MM.1S (cell line): Measurements from ENCODE around the gene CCDC167.

ENCODE experiments used
- CTCF ChIP-seq: fragments of 300-600 bp; sonication (generic); IDR thresholded peaks from 2 replicates; pipeline ENCODE4 v1.5.1; 2016; ENCODE audit warnings: antibody characterized with exemption, low read length, mixed read lengths
- EZH2 ChIP-seq: fragments of 300-600 bp; sonication (generic); optimal IDR thresholded peaks from 2 replicates; pipeline ENCODE3; 2017; ENCODE audit warnings: low read depth, mild to moderate bottlenecking, antibody characterized with exemption, low read length, mixed read lengths

GRCh38 chr6:37511201-37511600 is 11.5 kb upstream of the CCDC167 start:
- TF ChIP-seq CTCF, result no peak
- TF ChIP-seq EZH2, result no peak
